ENCODE measurements around the gene NKD2. TPM values are rescaled to one million over a fixed set of nuclear protein-coding genes. Genes with fewer than 3 reads are reported as not detected.

The NKD2 gene
- total and polyA plus RNA-seq, 11 donors, result 0.56 to 6.6 (median 2.3) TPM

- Histone ChIP-seq H3K36me3 (no peaks in the 10 kb centered on the region), H3K27me3 (no peaks in the 10 kb centered on the region), H3K4me3 (no peak overlapping the region), H3K9me3 (peaks cover 0 to 3% (median 0%) of the 10 kb centered on the region in 12 donors), H3K4me1 (peaks cover 0 to 19% (median 0%) of the 10 kb centered on the region in 12 donors), H3K27ac (no peak overlapping the region)
- 86 to 93% (median 91%) methylated on average over 9 to 29 of the region's 29 CpGs for WGBS, 4 donors
- TF ChIP-seq CTCF (IDR thresholded peaks at IDR 0.05), result no peak
- no peak for TF ChIP-seq POLR2A (IDR thresholded peaks at IDR 0.05)
- ATAC-seq, result peak in 2 of 4 donors; percentile 8 to 31
- intact Hi-C loops (cut with DNase I), result no loop called here
- peak in 3 of 5 donors; percentile 11 to 45 (median 21) for DNase-seq
These were observed 31.5 kb upstream of the NKD2 start for GRCh38 chr5:976849-977751.

GRCh38 chr5:978054-978453 is 30.5 kb upstream of the NKD2 start:
- 62 to 69% (median 68%) methylated on average over 16 of the region's 16 CpGs for WGBS, 4 donors
- Histone ChIP-seq H3K27me3 (no peaks in the 10 kb centered on the region), H3K9me3 (no peaks in the 10 kb centered on the region), H3K36me3 (no peaks in the 10 kb centered on the region), H3K27ac (no peak overlapping the region), H3K4me3 (no peak overlapping the region), H3K4me1 (peaks cover 0 to 19% (median 0%) of the 10 kb centered on the region in 12 donors)
- TF ChIP-seq POLR2A (IDR thresholded peaks at IDR 0.05) (no peak), CTCF (IDR thresholded peaks at IDR 0.05) (no peak)
- intact Hi-C loops (cut with DNase I), result no loop called here
- peak in 2 of 5 donors; percentile 21 to 49 for DNase-seq
- no peak for ATAC-seq

GRCh38 chr5:978693-979092 is 29.9 kb upstream of the NKD2 start:
- Histone ChIP-seq H3K4me1 (peaks cover 0 to 19% (median 0%) of the 10 kb centered on the region in 12 donors), H3K9me3 (no peaks in the 10 kb centered on the region), H3K27ac (no peak overlapping the region), H3K27me3 (no peaks in the 10 kb centered on the region), H3K36me3 (no peaks in the 10 kb centered on the region), H3K4me3 (no peak overlapping the region)
- TF ChIP-seq CTCF (IDR thresholded peaks at IDR 0.05) (no peak), POLR2A (IDR thresholded peaks at IDR 0.05) (no peak)
- ATAC-seq, result peak in 2 of 4 donors; percentile 14 to 43
- WGBS, 4 donors, result 57 to 85% (median 72%) methylated on average over 10 of the region's 10 CpGs
- intact Hi-C loops (cut with DNase I), result no loop called here
- peak in 1 of 5 donors; percentile 61 for DNase-seq

- intact Hi-C loops (cut with DNase I), result no loop called here
- 88 to 94% (median 92%) methylated on average over 19 to 24 of the region's 24 CpGs for WGBS, 4 donors
- H3K4me3 ChIP-seq, result no peak overlapping the region
- peaks cover 0 to 19% (median 0%) of the 10 kb centered on the region in 12 donors for H3K4me1 ChIP-seq
- H3K36me3 ChIP-seq, result no peaks in the 10 kb centered on the region
- peaks cover 0 to under 1% (median 0%) of the 10 kb centered on the region in 12 donors for H3K9me3 ChIP-seq
- DNase-seq (peak in 1 of 5 donors; percentile 43), ATAC-seq (no peak)
- H3K27me3 ChIP-seq, result no peaks in the 10 kb centered on the region
- TF ChIP-seq POLR2A (IDR thresholded peaks at IDR 0.05) (no peak), CTCF (IDR thresholded peaks at IDR 0.05) (no peak)
- no peak overlapping the region for H3K27ac ChIP-seq
These were observed 29.3 kb upstream of the NKD2 start for GRCh38 chr5:979100-979817.
